RWPE2 (cell line): ENCODE results near the gene GAB2.
A peak's percentile ranks its signal among the peaks of the same experiment; 100 is the strongest.

Source experiments
- ATAC-seq: fragments of 200-7000 bp; cut with Tn5 transposase; 3 replicates; pipeline ENCODE4 v1.9.1; 2021; ENCODE audit warnings: low read depth
- DNase-seq: peaks from one replicate; pipeline ENCODE4 v3.0.0-alpha.2; 2020; ENCODE audit warnings: low spot score
- H3K27ac ChIP-seq: fragments of 450-650 bp; 2 replicates; pipeline ENCODE4 v1.5.1; 2017; ENCODE audit warnings: mild to moderate bottlenecking; ENCODE audit not compliant: poor library complexity, severe bottlenecking
- H3K27me3 ChIP-seq: fragments of 250-450 bp; sonication (Bioruptor Pico); 2 replicates; pipeline ENCODE4 v1.5.1; 2021; ENCODE audit warnings: mild to moderate bottlenecking, moderate library complexity; ENCODE audit not compliant: insufficient read depth, poor library complexity, severe bottlenecking
- H3K36me3 ChIP-seq: fragments of 250-450 bp; sonication (Bioruptor Pico); 2 replicates; pipeline ENCODE4 v1.5.1; 2020; ENCODE audit warnings: low read depth, mild to moderate bottlenecking, moderate library complexity
- H3K4me1 ChIP-seq: fragments of 250-450 bp; sonication (Bioruptor Pico); 2 replicates; pipeline ENCODE4 v1.5.1; 2021; ENCODE audit warnings: mild to moderate bottlenecking, moderate library complexity; ENCODE audit not compliant: insufficient read depth, poor library complexity, severe bottlenecking
- H3K4me3 ChIP-seq: fragments of 250-450 bp; sonication (Bioruptor Pico); 2 replicates; pipeline ENCODE4 v1.5.1; 2021; ENCODE audit warnings: mild to moderate bottlenecking, moderate library complexity; ENCODE audit not compliant: severe bottlenecking
- H3K9me3 ChIP-seq: fragments of 250-450 bp; sonication (Bioruptor Pico); 2 replicates; pipeline ENCODE4 v1.5.1; 2021; ENCODE audit warnings: mild to moderate bottlenecking, moderate library complexity; ENCODE audit not compliant: severe bottlenecking
- CTCF ChIP-seq: fragments of 450-650 bp; IDR thresholded peaks from one replicate; pipeline ENCODE4 v1.5.1; 2017; ENCODE audit warnings: mild to moderate bottlenecking, moderate library complexity; ENCODE audit not compliant: poor library complexity, severe bottlenecking

GAB2 gene

DNA sequence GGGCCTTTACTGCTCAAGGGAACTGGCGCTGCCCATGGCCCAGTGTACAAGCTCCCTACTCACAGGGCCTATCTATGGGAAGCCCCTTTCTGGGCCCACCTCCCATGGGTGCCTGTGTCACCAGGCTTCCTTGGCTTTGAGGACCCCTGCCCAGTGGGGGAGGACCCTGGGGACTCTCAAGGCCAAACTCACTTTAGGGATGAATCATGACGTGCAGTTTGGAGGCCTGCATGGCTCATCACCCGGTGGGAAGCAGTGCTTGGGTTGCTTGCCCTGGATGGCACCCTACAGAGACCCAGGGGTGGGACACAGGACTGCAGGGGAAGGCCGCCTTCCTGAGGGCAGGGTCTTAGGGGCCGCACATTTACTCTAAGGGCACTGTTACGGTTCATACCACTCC lies 245.7 kb downstream of the GAB2 start:
- H3K4me3 ChIP-seq = no peak overlapping the region
- no peak for TF ChIP-seq CTCF

GRCh38 chr11:78170874-78171549 lies 246.6 kb downstream of the GAB2 start:
- H3K27me3 ChIP-seq = no peaks in the 10 kb centered on the region
- H3K27ac ChIP-seq = no peak overlapping the region
- H3K9me3 ChIP-seq = no peaks in the 10 kb centered on the region
- H3K36me3 ChIP-seq = no peaks in the 10 kb centered on the region
- no peak for TF ChIP-seq CTCF
- H3K4me1 ChIP-seq = no peaks in the 10 kb centered on the region
- ATAC-seq (no peak), DNase-seq (no peak)
- no peak overlapping the region for H3K4me3 ChIP-seq

More for the DNA sequence above, 245.7 kb downstream of the GAB2 start:
- ATAC-seq (no peak), DNase-seq (peak; percentile 22)
- H3K9me3 ChIP-seq = no peaks in the 10 kb centered on the region
- H3K27me3 ChIP-seq = no peaks in the 10 kb centered on the region
- no peaks in the 10 kb centered on the region for H3K4me1 ChIP-seq
- H3K27ac ChIP-seq = no peak overlapping the region
- no peaks in the 10 kb centered on the region for H3K36me3 ChIP-seq

- no peaks in the 10 kb centered on the region for H3K4me1 ChIP-seq
- no peak overlapping the region for H3K4me3 ChIP-seq
- H3K36me3 ChIP-seq = no peaks in the 10 kb centered on the region
- no peak for TF ChIP-seq CTCF
- no peak for DNase-seq
- no peaks in the 10 kb centered on the region for H3K27me3 ChIP-seq
- H3K9me3 ChIP-seq = no peaks in the 10 kb centered on the region
- H3K27ac ChIP-seq = no peak overlapping the region
- no peak for ATAC-seq
Measured at GRCh38 chr11:78170413-78170812, 247.2 kb downstream of the GAB2 start.

- Histone ChIP-seq H3K4me3 (no peak overlapping the region), H3K27ac (no peak overlapping the region), H3K36me3 (no peaks in the 10 kb centered on the region), H3K4me1 (no peaks in the 10 kb centered on the region), H3K9me3 (no peaks in the 10 kb centered on the region), H3K27me3 (no peaks in the 10 kb centered on the region)
- DNase-seq (no peak), ATAC-seq (no peak)
- no peak for TF ChIP-seq CTCF
Measured at GRCh38 chr11:78168539-78169477, 248.8 kb downstream of the GAB2 start.
